ENCODE measurements around the gene TEX29.

- no peak for TF ChIP-seq CTCF (IDR thresholded peaks at IDR 0.05)
- TF ChIP-seq POLR2A (IDR thresholded peaks at IDR 0.05), result no peak
- no peak for TF ChIP-seq EP300 (IDR thresholded peaks at IDR 0.05)
Measured at GRCh38 chr13:111372651-111373425, 52.4 kb downstream of the TEX29 start.
